HFFc6 (cell line): ENCODE data around the gene ITGA8. TPM values are rescaled to one million over a fixed set of nuclear protein-coding genes. Genes with fewer than 3 reads are reported as not detected.

ENCODE experiments used
- DNase-seq: peaks from one replicate; pipeline ENCODE4 v3.0.0-alpha.2; 2018
- H3K27ac Mint-ChIP-seq: 2 replicates; pipeline ENCODE4 v1.8.0; 2020; ENCODE audit warnings: mild to moderate bottlenecking, mixed read lengths
- H3K27me3 Mint-ChIP-seq: 2 replicates; pipeline ENCODE4 v1.8.0; 2021; ENCODE audit warnings: mild to moderate bottlenecking, moderate library complexity, mixed read lengths; ENCODE audit not compliant: insufficient read depth
- H3K36me3 Mint-ChIP-seq: 2 replicates; pipeline ENCODE4 v1.8.0; 2021; ENCODE audit warnings: low read depth, mixed read lengths
- H3K4me1 Mint-ChIP-seq: 2 replicates; pipeline ENCODE4 v1.8.0; 2020; ENCODE audit warnings: low read depth, mixed read lengths
- H3K4me3 Mint-ChIP-seq: 2 replicates; pipeline ENCODE4 v1.8.0; 2020; ENCODE audit warnings: mild to moderate bottlenecking, moderate library complexity, mixed read lengths
- H3K9me3 Mint-ChIP-seq: 2 replicates; pipeline ENCODE4 v1.8.0; 2020; ENCODE audit warnings: mild to moderate bottlenecking, mixed read lengths
- total RNA-seq, 6 experiments: library from RNA; stranded (reverse); fragmentation: NEBNext Ultra II Directional; extraction: Animal tissue kit (Norgen Biotek cat#: 25700); gene quantifications; 2 replicates in 1 of 6; 3 replicates in 5 of 6; pipeline ENCODE4 v1.2.3, GENCODE V29; 2021
- TF ChIP-seq, protein P1 (sequence below): fragments of 200-600 bp; sonication (generic); IDR thresholded peaks from 2 replicates; pipeline ENCODE4 v1.5.0; 2021; ENCODE audit warnings: antibody characterized with exemption, mild to moderate bottlenecking

Gene ITGA8
- total RNA-seq, 6 experiments from 2014 or later = not detected

- no peak for DNase-seq
- Mint-ChIP-seq H3K27me3 (peaks cover 20% of the 10 kb centered on the region), H3K9me3 (no peaks in the 10 kb centered on the region), H3K4me1 (no peaks in the 10 kb centered on the region), H3K27ac (no peak overlapping the region), H3K4me3 (no peak overlapping the region), H3K36me3 (no peaks in the 10 kb centered on the region)
- TF ChIP-seq, protein P1, sequence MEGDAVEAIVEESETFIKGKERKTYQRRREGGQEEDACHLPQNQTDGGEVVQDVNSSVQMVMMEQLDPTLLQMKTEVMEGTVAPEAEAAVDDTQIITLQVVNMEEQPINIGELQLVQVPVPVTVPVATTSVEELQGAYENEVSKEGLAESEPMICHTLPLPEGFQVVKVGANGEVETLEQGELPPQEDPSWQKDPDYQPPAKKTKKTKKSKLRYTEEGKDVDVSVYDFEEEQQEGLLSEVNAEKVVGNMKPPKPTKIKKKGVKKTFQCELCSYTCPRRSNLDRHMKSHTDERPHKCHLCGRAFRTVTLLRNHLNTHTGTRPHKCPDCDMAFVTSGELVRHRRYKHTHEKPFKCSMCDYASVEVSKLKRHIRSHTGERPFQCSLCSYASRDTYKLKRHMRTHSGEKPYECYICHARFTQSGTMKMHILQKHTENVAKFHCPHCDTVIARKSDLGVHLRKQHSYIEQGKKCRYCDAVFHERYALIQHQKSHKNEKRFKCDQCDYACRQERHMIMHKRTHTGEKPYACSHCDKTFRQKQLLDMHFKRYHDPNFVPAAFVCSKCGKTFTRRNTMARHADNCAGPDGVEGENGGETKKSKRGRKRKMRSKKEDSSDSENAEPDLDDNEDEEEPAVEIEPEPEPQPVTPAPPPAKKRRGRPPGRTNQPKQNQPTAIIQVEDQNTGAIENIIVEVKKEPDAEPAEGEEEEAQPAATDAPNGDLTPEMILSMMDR = no peak
Measured at GRCh38 chr10:15741581-15741980, 21.9 kb upstream of the ITGA8 start.

GRCh38 chr10:15740261-15740660 lies 20.5 kb upstream of the ITGA8 start:
- Mint-ChIP-seq H3K27ac (no peak overlapping the region), H3K36me3 (no peaks in the 10 kb centered on the region), H3K9me3 (no peaks in the 10 kb centered on the region), H3K4me1 (no peaks in the 10 kb centered on the region), H3K4me3 (no peak overlapping the region), H3K27me3 (peaks cover 14% of the 10 kb centered on the region)
- TF ChIP-seq, protein P1 = no peak
- DNase-seq = no peak

DNA sequence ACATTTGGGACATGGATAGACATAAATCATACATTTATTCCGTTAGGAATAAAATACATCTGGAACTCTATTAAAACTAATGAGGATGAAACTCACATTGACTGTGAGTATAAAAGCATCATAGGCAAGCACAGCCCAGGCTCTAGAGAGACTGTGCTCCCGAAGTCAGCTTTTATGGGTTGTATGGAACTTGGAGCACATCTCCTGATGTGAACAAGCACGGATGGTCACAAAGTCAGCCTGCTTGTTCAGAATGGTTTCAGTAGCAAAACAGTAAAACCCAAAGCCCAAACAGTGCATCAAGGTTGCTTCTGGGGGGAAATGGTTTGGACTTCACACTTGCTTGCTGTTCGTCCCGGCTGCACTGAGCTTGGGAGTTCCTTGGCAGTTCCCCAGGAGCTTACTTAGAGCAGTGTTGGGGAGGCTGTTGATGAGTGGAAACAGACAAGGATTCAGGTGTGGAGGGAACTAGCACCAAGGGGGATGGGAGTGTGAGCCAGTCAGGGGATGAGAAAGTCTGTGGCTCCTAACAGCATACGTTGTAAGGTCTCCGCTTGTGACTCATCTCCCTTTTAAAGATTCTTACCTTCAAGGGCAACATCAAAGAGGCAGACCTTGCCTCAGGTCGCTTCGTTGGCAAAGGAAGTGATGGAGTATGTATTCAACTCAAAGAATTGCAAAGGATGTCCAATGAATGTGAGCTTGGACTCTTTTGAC lies 19.7 kb upstream of the ITGA8 start:
- Mint-ChIP-seq H3K9me3 (no peaks in the 10 kb centered on the region), H3K4me1 (no peaks in the 10 kb centered on the region), H3K4me3 (no peak overlapping the region), H3K27ac (no peak overlapping the region), H3K36me3 (no peaks in the 10 kb centered on the region), H3K27me3 (peaks cover 14% of the 10 kb centered on the region)
- TF ChIP-seq, protein P1 = no peak
- no peak for DNase-seq

- Mint-ChIP-seq H3K4me1 (no peaks in the 10 kb centered on the region), H3K4me3 (no peak overlapping the region), H3K27me3 (peaks cover 17% of the 10 kb centered on the region), H3K9me3 (no peaks in the 10 kb centered on the region), H3K36me3 (no peaks in the 10 kb centered on the region), H3K27ac (no peak overlapping the region)
- TF ChIP-seq, protein P1 = no peak
- DNase-seq = no peak
Measured at GRCh38 chr10:15738270-15738925, 18.7 kb upstream of the ITGA8 start.

DNA sequence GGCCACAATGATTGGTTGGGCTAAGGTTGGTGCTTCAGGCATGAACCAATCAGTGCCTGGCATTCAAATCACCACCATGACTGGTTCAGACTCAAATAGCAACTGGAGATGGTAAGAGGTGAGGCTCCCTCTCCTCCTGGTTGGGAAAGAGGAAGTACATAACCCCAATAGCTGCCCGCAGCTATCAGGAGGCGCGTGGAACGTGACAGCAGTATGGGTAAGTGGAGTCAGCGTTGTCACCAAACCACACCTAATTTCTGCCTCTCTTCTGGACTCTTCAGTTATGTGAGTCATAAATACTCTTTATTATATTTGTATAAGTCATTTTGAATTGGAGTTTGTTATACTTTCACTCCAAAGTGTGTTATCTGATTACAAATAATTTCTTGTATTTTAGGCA lies 17.9 kb upstream of the ITGA8 start:
- TF ChIP-seq, protein P1 = no peak
- Mint-ChIP-seq H3K4me3 (no peak overlapping the region), H3K27me3 (peaks cover 20% of the 10 kb centered on the region), H3K9me3 (no peaks in the 10 kb centered on the region), H3K27ac (no peak overlapping the region), H3K4me1 (no peaks in the 10 kb centered on the region), H3K36me3 (no peaks in the 10 kb centered on the region)
- no peak for DNase-seq
